HEK293 (cell line): Measurements from ENCODE around the gene MCF2L.
A peak's percentile ranks its signal among the peaks of the same experiment; 100 is the strongest.

ENCODE experiments used
- CTCF ChIA-PET: fragments of 350-600 bp; formaldehyde crosslinking; extraction: SDS; loops from one replicate; lab custom pipeline; 2021; ENCODE audit warnings: antibody characterized with exemption; lab: Yijun Ruan, JAX
- POLR2A ChIA-PET: fragments of 300-600 bp; formaldehyde crosslinking; extraction: SDS; loops from one replicate; lab custom pipeline; 2020; ENCODE audit warnings: antibody characterized with exemption, inconsistent platforms; lab: Yijun Ruan, JAX
- H3K27ac ChIP-seq: fragments of 200-500 bp; sonication (Bioruptor generic); 2 replicates; pipeline ENCODE4 v1.5.1; 2014; ENCODE audit warnings: low read depth, low read length, control low read depth, inconsistent platforms; ENCODE audit errors: extremely low read depth
- H3K36me3 ChIP-seq, 2 experiments: fragments of 200-500 bp in 1 of 2; sonication (Bioruptor generic) in 1 of 2; 1 replicate in 1 of 2; 2 replicates in 1 of 2; pipeline ENCODE4 v1.5.1; 2014 to 2017; ENCODE audit warnings: inconsistent platforms in 2 of 2, low read length in 2 of 2; ENCODE audit not compliant: control insufficient read depth in 2 of 2, insufficient read depth in 1 of 2
- H3K4me1 ChIP-seq: fragments of 200-500 bp; sonication (Bioruptor generic); 2 replicates; pipeline ENCODE4 v1.5.1; 2014; ENCODE audit warnings: mild to moderate bottlenecking, low read length, inconsistent platforms; ENCODE audit not compliant: control insufficient read depth, insufficient read depth
- H3K4me3 ChIP-seq: 2 replicates; pipeline ENCODE4 v1.5.1; 2011; ENCODE audit warnings: low read depth, mild to moderate bottlenecking, control low read depth, low read length, moderate library complexity
- H3K9me3 ChIP-seq: fragments of 200-500 bp; sonication (Bioruptor generic); 2 replicates; pipeline ENCODE4 v1.5.1; 2014; ENCODE audit warnings: low read depth, low read length, inconsistent platforms; ENCODE audit not compliant: control insufficient read depth, insufficient read depth
- ATF2 ChIP-seq: fragments of 450-650 bp; formaldehyde crosslinking; IDR thresholded peaks from 2 replicates; pipeline ENCODE4 v1.5.1; 2016; ENCODE audit warnings: missing biosample characterization, missing genetic modification characterization, low read depth
- BCL11B ChIP-seq: fragments of 450-650 bp; formaldehyde crosslinking; IDR thresholded peaks from 2 replicates; pipeline ENCODE4 v1.5.1; 2016; ENCODE audit warnings: low read depth, missing biosample characterization, missing genetic modification characterization
- HOXD13 ChIP-seq: sonication (generic); formaldehyde crosslinking; IDR thresholded peaks from 2 replicates; pipeline ENCODE4 v1.8.0; 2022; ENCODE audit warnings: missing genetic modification reagents, borderline replicate concordance
- PRDM1 ChIP-seq: fragments of 450-650 bp; formaldehyde crosslinking; IDR thresholded peaks from 2 replicates; pipeline ENCODE4; 2016; ENCODE audit warnings: missing biosample characterization, missing genetic modification characterization
- PRDM6 ChIP-seq: fragments of 450-650 bp; formaldehyde crosslinking; IDR thresholded peaks from 2 replicates; pipeline ENCODE4 v1.5.1; 2017; ENCODE audit warnings: missing biosample characterization, missing genetic modification characterization
- SCRT1 ChIP-seq: fragments of 450-650 bp; formaldehyde crosslinking; IDR thresholded peaks from 2 replicates; pipeline ENCODE4 v1.5.1; 2016; ENCODE audit warnings: missing biosample characterization, missing genetic modification characterization, borderline replicate concordance
- SP7 ChIP-seq: fragments of 450-650 bp; formaldehyde crosslinking; IDR thresholded peaks from 2 replicates; pipeline ENCODE4 v1.5.1; 2016; ENCODE audit warnings: missing biosample characterization, missing genetic modification characterization
- TRIM28 ChIP-seq: IDR thresholded peaks from 2 replicates; pipeline ENCODE4 v1.6.1; 2011; ENCODE audit warnings: low read length, control low read depth, borderline replicate concordance
- ZBTB1 ChIP-seq: fragments of 450-650 bp; formaldehyde crosslinking; IDR thresholded peaks from 2 replicates; pipeline ENCODE4 v1.5.1; 2016; ENCODE audit warnings: missing biosample characterization, missing genetic modification characterization
- ZNF10 ChIP-seq: fragments of 450-650 bp; formaldehyde crosslinking; IDR thresholded peaks from 2 replicates; pipeline ENCODE4 v1.5.1; 2017; ENCODE audit warnings: missing biosample characterization, missing genetic modification characterization
- ZNF19 ChIP-seq: fragments of 450-650 bp; formaldehyde crosslinking; IDR thresholded peaks from 2 replicates; pipeline ENCODE4; 2016; ENCODE audit warnings: missing biosample characterization, missing genetic modification characterization, low read depth
- ZNF292 ChIP-seq: fragments of 450-650 bp; formaldehyde crosslinking; IDR thresholded peaks from 2 replicates; pipeline ENCODE4 v1.5.1; 2016; ENCODE audit warnings: low read depth, missing biosample characterization, missing genetic modification characterization, borderline replicate concordance
- ZNF404 ChIP-seq: fragments of 450-650 bp; formaldehyde crosslinking; IDR thresholded peaks from 2 replicates; pipeline ENCODE4 v1.5.1; 2017; ENCODE audit warnings: missing biosample characterization, missing genetic modification characterization
- ZNF521 ChIP-seq: fragments of 450-650 bp; formaldehyde crosslinking; IDR thresholded peaks from 2 replicates; pipeline ENCODE4 v1.5.1; 2017; ENCODE audit warnings: missing biosample characterization, mild to moderate bottlenecking, missing genetic modification characterization
- ZNF654 ChIP-seq: fragments of 450-650 bp; formaldehyde crosslinking; IDR thresholded peaks from 2 replicates; pipeline ENCODE4 v1.5.1; 2016; ENCODE audit warnings: low read depth, missing biosample characterization, missing genetic modification characterization
- ZXDB ChIP-seq: fragments of 450-650 bp; formaldehyde crosslinking; IDR thresholded peaks from 2 replicates; pipeline ENCODE4 v1.5.1; 2016; ENCODE audit warnings: missing biosample characterization, missing genetic modification characterization
- TF ChIP-seq, protein P1 (sequence below): fragments of 450-650 bp; formaldehyde crosslinking; IDR thresholded peaks from 2 replicates; pipeline ENCODE4 v1.5.1; 2017; ENCODE audit warnings: missing biosample characterization, missing genetic modification characterization
- TF ChIP-seq, protein P2 (sequence below): fragments of 450-650 bp; formaldehyde crosslinking; IDR thresholded peaks from 2 replicates; pipeline ENCODE4 v1.5.1; 2016; ENCODE audit warnings: missing biosample characterization, missing genetic modification characterization

MCF2L gene

DNA sequence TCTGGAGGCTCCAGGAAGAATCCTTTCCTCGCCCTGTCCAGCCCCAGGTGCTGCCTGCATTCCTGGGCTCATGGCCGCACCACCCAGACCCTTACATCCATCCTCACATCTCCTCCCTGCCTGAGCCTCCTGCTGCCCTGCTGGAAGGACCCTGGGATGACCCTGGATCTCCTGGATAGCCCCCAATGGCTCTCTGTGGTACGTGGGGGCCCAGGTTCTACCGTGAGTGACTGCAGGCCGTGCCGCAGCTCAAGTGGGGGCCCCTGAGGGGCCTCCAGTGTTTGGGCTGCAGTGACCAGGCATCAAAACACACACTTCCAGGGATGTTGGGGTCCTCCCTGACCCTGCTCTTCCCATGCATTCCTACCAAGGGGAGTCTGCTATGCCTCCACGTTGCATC lies 8.3 kb upstream of the MCF2L start:
- ChIA-PET CTCF (no interaction called here), POLR2A (no interaction called here)
- no peak overlapping the region for H3K27ac ChIP-seq
- TF ChIP-seq ZXDB (no peak), SP7 (no peak), ATF2 (tag by site-specific recombination) (no peak), ZNF404 (tag by site-specific recombination) (no peak)
- no peak overlapping the region for H3K4me3 ChIP-seq
- no peaks in the 10 kb centered on the region for H3K36me3 ChIP-seq
- H3K9me3 ChIP-seq = no peaks in the 10 kb centered on the region
- H3K4me1 ChIP-seq = no peaks in the 10 kb centered on the region

GRCh38 chr13:112961457-112962369 lies 7.3 kb upstream of the MCF2L start:
- ChIA-PET POLR2A (no interaction called here), CTCF (no interaction called here)
- no peaks in the 10 kb centered on the region for H3K4me1 ChIP-seq
- no peak for TF ChIP-seq ZBTB1
- TF ChIP-seq, protein P1, sequence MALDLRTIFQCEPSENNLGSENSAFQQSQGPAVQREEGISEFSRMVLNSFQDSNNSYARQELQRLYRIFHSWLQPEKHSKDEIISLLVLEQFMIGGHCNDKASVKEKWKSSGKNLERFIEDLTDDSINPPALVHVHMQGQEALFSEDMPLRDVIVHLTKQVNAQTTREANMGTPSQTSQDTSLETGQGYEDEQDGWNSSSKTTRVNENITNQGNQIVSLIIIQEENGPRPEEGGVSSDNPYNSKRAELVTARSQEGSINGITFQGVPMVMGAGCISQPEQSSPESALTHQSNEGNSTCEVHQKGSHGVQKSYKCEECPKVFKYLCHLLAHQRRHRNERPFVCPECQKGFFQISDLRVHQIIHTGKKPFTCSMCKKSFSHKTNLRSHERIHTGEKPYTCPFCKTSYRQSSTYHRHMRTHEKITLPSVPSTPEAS (tag by site-specific recombination) = peak; percentile 79
- no peak for TF ChIP-seq ZNF10 (tag by site-specific recombination)
- no peak for TF ChIP-seq BCL11B (tag by site-specific recombination)
- TF ChIP-seq, protein P2, sequence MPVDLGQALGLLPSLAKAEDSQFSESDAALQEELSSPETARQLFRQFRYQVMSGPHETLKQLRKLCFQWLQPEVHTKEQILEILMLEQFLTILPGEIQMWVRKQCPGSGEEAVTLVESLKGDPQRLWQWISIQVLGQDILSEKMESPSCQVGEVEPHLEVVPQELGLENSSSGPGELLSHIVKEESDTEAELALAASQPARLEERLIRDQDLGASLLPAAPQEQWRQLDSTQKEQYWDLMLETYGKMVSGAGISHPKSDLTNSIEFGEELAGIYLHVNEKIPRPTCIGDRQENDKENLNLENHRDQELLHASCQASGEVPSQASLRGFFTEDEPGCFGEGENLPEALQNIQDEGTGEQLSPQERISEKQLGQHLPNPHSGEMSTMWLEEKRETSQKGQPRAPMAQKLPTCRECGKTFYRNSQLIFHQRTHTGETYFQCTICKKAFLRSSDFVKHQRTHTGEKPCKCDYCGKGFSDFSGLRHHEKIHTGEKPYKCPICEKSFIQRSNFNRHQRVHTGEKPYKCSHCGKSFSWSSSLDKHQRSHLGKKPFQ = peak; percentile 83
- no peaks in the 10 kb centered on the region for H3K36me3 ChIP-seq
- H3K27ac ChIP-seq = no peak overlapping the region
- no peaks in the 10 kb centered on the region for H3K9me3 ChIP-seq
- no peak overlapping the region for H3K4me3 ChIP-seq

- no peak overlapping the region for H3K4me3 ChIP-seq
- H3K9me3 ChIP-seq = no peaks in the 10 kb centered on the region
- H3K36me3 ChIP-seq = no peaks in the 10 kb centered on the region
- no peak overlapping the region for H3K27ac ChIP-seq
- H3K4me1 ChIP-seq = no peaks in the 10 kb centered on the region
- POLR2A ChIA-PET = no interaction called here
- TF ChIP-seq ZNF19 (tag by site-specific recombination) = no peak
- no peak for TF ChIP-seq ZNF521 (tag by site-specific recombination)
- no peak for TF ChIP-seq TRIM28
- TF ChIP-seq PRDM1 (tag by site-specific recombination) = no peak
- no peak for TF ChIP-seq HOXD13 (CRISPR knock-in tag)
- TF ChIP-seq SCRT1 = no peak
- no peak for TF ChIP-seq PRDM6 (tag by site-specific recombination)
- no peak for TF ChIP-seq ZNF292
- TF ChIP-seq ZNF404 (tag by site-specific recombination) = no peak
- TF ChIP-seq, protein P2 = no peak
- no peak for TF ChIP-seq ZNF654
- TF ChIP-seq, all 188 proteins: peak for 0
- CTCF ChIA-PET = no interaction called here
These were observed 6.6 kb upstream of the MCF2L start for GRCh38 chr13:112962396-112962795.
